Measurements from ENCODE around the gene UCHL5.

- TF ChIP-seq, protein P1, sequence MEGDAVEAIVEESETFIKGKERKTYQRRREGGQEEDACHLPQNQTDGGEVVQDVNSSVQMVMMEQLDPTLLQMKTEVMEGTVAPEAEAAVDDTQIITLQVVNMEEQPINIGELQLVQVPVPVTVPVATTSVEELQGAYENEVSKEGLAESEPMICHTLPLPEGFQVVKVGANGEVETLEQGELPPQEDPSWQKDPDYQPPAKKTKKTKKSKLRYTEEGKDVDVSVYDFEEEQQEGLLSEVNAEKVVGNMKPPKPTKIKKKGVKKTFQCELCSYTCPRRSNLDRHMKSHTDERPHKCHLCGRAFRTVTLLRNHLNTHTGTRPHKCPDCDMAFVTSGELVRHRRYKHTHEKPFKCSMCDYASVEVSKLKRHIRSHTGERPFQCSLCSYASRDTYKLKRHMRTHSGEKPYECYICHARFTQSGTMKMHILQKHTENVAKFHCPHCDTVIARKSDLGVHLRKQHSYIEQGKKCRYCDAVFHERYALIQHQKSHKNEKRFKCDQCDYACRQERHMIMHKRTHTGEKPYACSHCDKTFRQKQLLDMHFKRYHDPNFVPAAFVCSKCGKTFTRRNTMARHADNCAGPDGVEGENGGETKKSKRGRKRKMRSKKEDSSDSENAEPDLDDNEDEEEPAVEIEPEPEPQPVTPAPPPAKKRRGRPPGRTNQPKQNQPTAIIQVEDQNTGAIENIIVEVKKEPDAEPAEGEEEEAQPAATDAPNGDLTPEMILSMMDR (conservative IDR thresholded peaks at IDR 0.05 in 1 of 2, IDR thresholded peaks at IDR 0.05 in 1 of 2; ENCODE audit: low read depth in 1 of 2, low read length in 2 of 2): no peak
- TF ChIP-seq EZH2 (IDR thresholded peaks at IDR 0.05; ENCODE audit: low read length, missing control alignments): no peak
These were observed 45.3 kb upstream of the UCHL5 start for GRCh38 chr1:193104502-193104906.

Data from fibroblast of lung (primary cell).